Progenitor cell of endocrine pancreas (in vitro differentiated cells): Measurements from ENCODE around the gene KLHDC7B. TPM values are rescaled to one million over a fixed set of nuclear protein-coding genes. Genes with fewer than 3 reads are reported as not detected.

Experiments used
- DNase-seq: peaks from one replicate; pipeline ENCODE4 v3.0.0; 2021; ENCODE audit warnings: low spot score; ENCODE audit not compliant: unreplicated experiment
- H3K27ac Mint-ChIP-seq: 2 replicates; pipeline ENCODE4 v1.8.0; 2021; ENCODE audit warnings: mild to moderate bottlenecking, moderate library complexity, mixed read lengths
- H3K27me3 Mint-ChIP-seq: 2 replicates; pipeline ENCODE4 v1.8.0; 2021; ENCODE audit warnings: mixed read lengths
- H3K36me3 Mint-ChIP-seq: 2 replicates; pipeline ENCODE4 v1.8.0; 2022; ENCODE audit warnings: mixed read lengths; ENCODE audit not compliant: insufficient read depth
- H3K4me1 Mint-ChIP-seq: 2 replicates; pipeline ENCODE4 v1.8.0; 2021; ENCODE audit warnings: low read depth, mixed read lengths
- H3K4me3 Mint-ChIP-seq: 2 replicates; pipeline ENCODE4 v1.8.0; 2021; ENCODE audit warnings: low read depth, mild to moderate bottlenecking, moderate library complexity, mixed read lengths
- H3K9me3 Mint-ChIP-seq: 2 replicates; pipeline ENCODE4 v1.8.0; 2021; ENCODE audit warnings: low read depth, mixed read lengths
- total RNA-seq: library from RNA; stranded (reverse); gene quantifications from 2 replicates; pipeline ENCODE4 v1.2.1, GENCODE V29; 2021
- TF ChIP-seq, protein P1 (sequence below): fragments of 200-600 bp; sonication (generic); IDR thresholded peaks from one replicate; pipeline ENCODE4 v1.5.0; 2021; ENCODE audit warnings: antibody characterized with exemption, mild to moderate bottlenecking; ENCODE audit not compliant: unreplicated experiment

Gene KLHDC7B
- total RNA-seq, 1 donor from 2014 or later = not detected

- Mint-ChIP-seq H3K36me3 (no peaks in the 10 kb centered on the region), H3K4me1 (peaks cover 4% of the 10 kb centered on the region), H3K4me3 (no peak overlapping the region), H3K27me3 (no peaks in the 10 kb centered on the region), H3K27ac (no peak overlapping the region), H3K9me3 (no peaks in the 10 kb centered on the region)
- TF ChIP-seq, protein P1, sequence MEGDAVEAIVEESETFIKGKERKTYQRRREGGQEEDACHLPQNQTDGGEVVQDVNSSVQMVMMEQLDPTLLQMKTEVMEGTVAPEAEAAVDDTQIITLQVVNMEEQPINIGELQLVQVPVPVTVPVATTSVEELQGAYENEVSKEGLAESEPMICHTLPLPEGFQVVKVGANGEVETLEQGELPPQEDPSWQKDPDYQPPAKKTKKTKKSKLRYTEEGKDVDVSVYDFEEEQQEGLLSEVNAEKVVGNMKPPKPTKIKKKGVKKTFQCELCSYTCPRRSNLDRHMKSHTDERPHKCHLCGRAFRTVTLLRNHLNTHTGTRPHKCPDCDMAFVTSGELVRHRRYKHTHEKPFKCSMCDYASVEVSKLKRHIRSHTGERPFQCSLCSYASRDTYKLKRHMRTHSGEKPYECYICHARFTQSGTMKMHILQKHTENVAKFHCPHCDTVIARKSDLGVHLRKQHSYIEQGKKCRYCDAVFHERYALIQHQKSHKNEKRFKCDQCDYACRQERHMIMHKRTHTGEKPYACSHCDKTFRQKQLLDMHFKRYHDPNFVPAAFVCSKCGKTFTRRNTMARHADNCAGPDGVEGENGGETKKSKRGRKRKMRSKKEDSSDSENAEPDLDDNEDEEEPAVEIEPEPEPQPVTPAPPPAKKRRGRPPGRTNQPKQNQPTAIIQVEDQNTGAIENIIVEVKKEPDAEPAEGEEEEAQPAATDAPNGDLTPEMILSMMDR = no peak
- DNase-seq = no peak
These were observed 42.8 kb upstream of the KLHDC7B start for GRCh38 chr22:50502628-50503474.

- H3K27me3 Mint-ChIP-seq = no peaks in the 10 kb centered on the region
- H3K4me3 Mint-ChIP-seq = no peak overlapping the region
- H3K4me1 Mint-ChIP-seq = peaks cover 6% of the 10 kb centered on the region
- DNase-seq = no peak
- H3K9me3 Mint-ChIP-seq = no peaks in the 10 kb centered on the region
- no peak overlapping the region for H3K27ac Mint-ChIP-seq
- TF ChIP-seq, protein P1 = no peak
- no peaks in the 10 kb centered on the region for H3K36me3 Mint-ChIP-seq
These were observed 42.1 kb upstream of the KLHDC7B start for GRCh38 chr22:50503475-50504145.

- Mint-ChIP-seq H3K4me3 (no peak overlapping the region), H3K27me3 (no peaks in the 10 kb centered on the region), H3K36me3 (no peaks in the 10 kb centered on the region), H3K27ac (no peak overlapping the region), H3K9me3 (no peaks in the 10 kb centered on the region), H3K4me1 (peaks cover 15% of the 10 kb centered on the region)
- TF ChIP-seq, protein P1 = no peak
- no peak for DNase-seq
These were observed 41.1 kb upstream of the KLHDC7B start for GRCh38 chr22:50504369-50505211.

GRCh38 chr22:50505276-50505775 lies 40.4 kb upstream of the KLHDC7B start:
- Mint-ChIP-seq H3K27me3 (no peaks in the 10 kb centered on the region), H3K9me3 (no peaks in the 10 kb centered on the region), H3K27ac (no peak overlapping the region), H3K4me3 (no peak overlapping the region), H3K4me1 (peaks cover 15% of the 10 kb centered on the region), H3K36me3 (no peaks in the 10 kb centered on the region)
- DNase-seq = no peak
- TF ChIP-seq, protein P1 = no peak
